Measurements from ENCODE around the gene GPC5. TPM values are rescaled to one million over a fixed set of nuclear protein-coding genes. Genes with fewer than 3 reads are reported as not detected.
A peak's percentile ranks its signal among the peaks of the same experiment; 100 is the strongest.

The GPC5 gene
- total RNA-seq, 2 experiments from 2014 or later = 2.4 TPM; not detected in 1

DNA sequence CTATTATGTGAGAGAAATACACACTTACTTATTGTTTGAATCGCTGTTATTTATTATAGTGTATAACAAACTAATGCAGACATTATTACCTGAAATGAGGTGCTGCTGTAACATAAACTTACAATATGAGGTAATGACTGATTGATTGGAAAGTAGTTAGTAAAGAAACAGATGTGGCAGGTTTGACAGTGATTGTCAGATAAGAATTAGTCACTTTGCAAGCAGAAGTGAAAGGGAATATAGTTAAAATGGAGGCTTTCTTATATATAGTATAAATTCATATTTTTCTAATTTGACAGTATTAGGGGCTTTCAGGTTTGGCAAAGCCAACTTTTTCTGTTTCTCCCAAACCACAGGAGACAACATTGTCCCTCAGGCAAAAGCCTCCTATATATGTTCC, 30.3 kb upstream of the GPC5 start:
- no peak overlapping the region for H2AFZ ChIP-seq (ENCODE audit: low read length)
- H3K4me1 ChIP-seq (ENCODE audit: insufficient read depth, low read length, poor library complexity, severe bottlenecking) = no peaks in the 10 kb centered on the region
- CTCF ChIA-PET (ENCODE audit: unreplicated experiment) = no interaction called here
- POLR2A ChIA-PET = interaction anchor here (1.1 to 2.8 kb wide), 8 partner anchors 10 to 151 kb away, joined by 3 to 32 read pairs (median 4); no protein-coding TSS in a partner anchor
- H3K9me2 ChIP-seq (ENCODE audit: insufficient read depth, low read length) = no peaks in the 10 kb centered on the region
- BruUV-seq (replicated peaks) = no TSS peak
- no peaks in the 10 kb centered on the region for H3K79me2 ChIP-seq (ENCODE audit: insufficient read depth, low read depth, low read length)
- peaks cover 9% of the 10 kb centered on the region; the same call in 1 of the 2 replicates for H3K36me3 ChIP-seq (ENCODE audit: insufficient read depth, low read length)
- H3K9me3 ChIP-seq (ENCODE audit: low read length) = no peaks in the 10 kb centered on the region
- H3K27ac ChIP-seq (ENCODE audit: low read depth, low read length, poor library complexity, severe bottlenecking) = no peak overlapping the region
- no peak overlapping the region for H3K4me2 ChIP-seq (ENCODE audit: low read length)
- no peak for DNase-seq (ENCODE audit: low spot score)
- peaks cover 60% of the 10 kb centered on the region for H4K20me1 ChIP-seq (ENCODE audit: insufficient read depth, low read length)
- H3K4me3 ChIP-seq (ENCODE audit: low read depth, low read length, poor library complexity, severe bottlenecking) = no peak overlapping the region
- intact Hi-C loops (cut with micrococcal nuclease; ENCODE audit: unreplicated experiment) = no loop called here
- no peak for TF ChIP-seq CTCF (conservative IDR thresholded peaks at IDR 0.05; ENCODE audit: low read length)
- TF ChIP-seq EZH2phosphoT487 (IDR thresholded peaks at IDR 0.05; ENCODE audit: borderline replicate concordance, low read depth, low read length) = no peak

DNA sequence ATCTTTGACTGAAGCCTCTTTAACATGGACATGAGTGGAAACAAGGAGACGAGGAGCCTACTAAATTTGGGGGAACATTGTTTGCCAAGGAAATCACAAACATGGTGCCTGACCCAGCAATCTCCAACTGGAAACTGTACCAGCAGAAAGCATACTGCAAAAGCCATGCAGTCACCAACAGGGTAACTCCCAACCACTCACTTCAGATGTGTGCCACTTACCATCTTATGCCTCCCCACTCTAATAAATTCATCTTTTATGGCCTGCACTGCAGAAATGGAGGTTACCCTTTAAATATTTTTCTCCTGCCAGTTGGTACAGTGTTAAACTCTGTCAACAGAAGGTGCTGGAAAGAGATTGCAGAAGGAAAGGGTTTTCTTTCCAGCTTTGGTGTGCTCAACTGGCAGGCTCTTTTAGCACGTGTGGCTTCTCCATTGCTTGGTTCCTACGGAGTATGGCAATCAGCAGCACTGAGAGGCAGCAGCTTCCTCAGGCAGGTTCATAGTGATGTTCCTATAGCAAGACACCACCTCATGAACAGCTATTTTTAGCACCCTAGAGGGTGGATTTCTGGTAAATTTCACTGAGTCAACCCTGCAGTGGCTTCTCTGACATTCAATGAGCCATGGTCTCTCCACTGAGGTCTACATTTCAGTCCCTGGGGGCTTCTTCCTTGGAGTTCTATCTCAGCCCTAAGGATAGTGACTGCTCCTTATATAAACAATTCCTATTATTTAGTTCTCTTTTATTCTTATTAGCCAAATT, 29.6 kb upstream of the GPC5 start:
- no TSS peak for BruUV-seq (replicated peaks)

More for the DNA sequence above, 29.6 kb upstream of the GPC5 start:
- Histone ChIP-seq H4K20me1 (ENCODE audit: insufficient read depth, low read length) (peaks cover 52% of the 10 kb centered on the region; the same call in 1 of the 2 replicates), H3K4me3 (ENCODE audit: low read depth, low read length, poor library complexity, severe bottlenecking) (no peak overlapping the region), H3K9me3 (ENCODE audit: low read length) (no peaks in the 10 kb centered on the region), H2AFZ (ENCODE audit: low read length) (no peak overlapping the region), H3K79me2 (ENCODE audit: insufficient read depth, low read depth, low read length) (no peaks in the 10 kb centered on the region), H3K4me2 (ENCODE audit: low read length) (no peak overlapping the region), H3K36me3 (ENCODE audit: insufficient read depth, low read length) (peaks cover 1% of the 10 kb centered on the region; the same call in 1 of the 2 replicates), H3K9me2 (ENCODE audit: insufficient read depth, low read length) (no peaks in the 10 kb centered on the region), H3K27ac (ENCODE audit: low read depth, low read length, poor library complexity, severe bottlenecking) (no peak overlapping the region), H3K4me1 (ENCODE audit: insufficient read depth, low read length, poor library complexity, severe bottlenecking) (no peaks in the 10 kb centered on the region)
- intact Hi-C loops (cut with micrococcal nuclease; ENCODE audit: unreplicated experiment) = no loop called here
- POLR2A ChIA-PET = interaction anchor here (1.1 to 2.8 kb wide), 7 partner anchors 9 to 152 kb away, joined by 3 to 32 read pairs (median 5); no protein-coding TSS in a partner anchor
- DNase-seq (ENCODE audit: low spot score) = peak; percentile 33
- CTCF ChIA-PET (ENCODE audit: unreplicated experiment) = no interaction called here
- no peak for TF ChIP-seq EZH2phosphoT487 (IDR thresholded peaks at IDR 0.05; ENCODE audit: borderline replicate concordance, low read depth, low read length)
- TF ChIP-seq CTCF (conservative IDR thresholded peaks at IDR 0.05; ENCODE audit: low read length) = no peak

All from OCI-LY7 (cell line).